Nephron (organoid): ENCODE results near the gene ZNF304.

Experiments used
- H3K27ac Mint-ChIP-seq, 3 experiments: 2 replicates each; pipeline ENCODE4 v1.8.0; 2020; ENCODE audit warnings: mixed read lengths in 3 of 3, mild to moderate bottlenecking in 2 of 3, moderate library complexity in 1 of 3
- H3K27me3 Mint-ChIP-seq: 2 replicates; pipeline ENCODE4 v1.8.0; 2021; ENCODE audit warnings: low read depth, mild to moderate bottlenecking, moderate library complexity, mixed read lengths
- H3K36me3 Mint-ChIP-seq: 2 replicates; pipeline ENCODE4 v1.8.0; 2020; ENCODE audit warnings: low read depth, mixed read lengths
- H3K4me1 Mint-ChIP-seq: 2 replicates; pipeline ENCODE4 v1.8.0; 2020; ENCODE audit warnings: mixed read lengths
- H3K4me3 Mint-ChIP-seq, 3 experiments: 2 replicates each; pipeline ENCODE4 v1.8.0; 2020; ENCODE audit warnings: mild to moderate bottlenecking in 3 of 3, mixed read lengths in 3 of 3, moderate library complexity in 2 of 3
- H3K9me3 Mint-ChIP-seq: 2 replicates; pipeline ENCODE4 v1.8.0; 2020; ENCODE audit warnings: mixed read lengths
- CTCF ChIP-seq, 3 experiments: fragments of 200-600 bp; sonication (generic); IDR thresholded peaks; one replicate each; pipeline ENCODE4 v1.5.0; 2021; ENCODE audit warnings: antibody characterized with exemption in 3 of 3; ENCODE audit not compliant: unreplicated experiment in 3 of 3

The ZNF304 gene

GRCh38 chr19:57321751-57322150 is 29.3 kb upstream of the ZNF304 start:
- peak overlapping the region; percentile 91 to 98 (median 97) for H3K4me3 Mint-ChIP-seq
- no peak for TF ChIP-seq CTCF (IDR thresholded peaks at IDR 0.05; ENCODE audit: unreplicated experiment in 3 of 3)
- H3K27ac Mint-ChIP-seq: peak overlapping the region in 2 of 3 experiments; percentile 76 to 85
- peaks cover 32% of the 10 kb centered on the region for H3K36me3 Mint-ChIP-seq
- H3K27me3 Mint-ChIP-seq: peaks cover 15% of the 10 kb centered on the region
- H3K4me1 Mint-ChIP-seq: peaks cover 25% of the 10 kb centered on the region
- no peaks in the 10 kb centered on the region for H3K9me3 Mint-ChIP-seq

- Mint-ChIP-seq H3K36me3 (peaks cover 65% of the 10 kb centered on the region), H3K9me3 (peaks cover 19% of the 10 kb centered on the region), H3K4me3 (no peak overlapping the region), H3K27ac (no peak overlapping the region), H3K4me1 (peaks cover 24% of the 10 kb centered on the region), H3K27me3 (no peaks in the 10 kb centered on the region)
- no peak for TF ChIP-seq CTCF (IDR thresholded peaks at IDR 0.05; ENCODE audit: unreplicated experiment in 3 of 3)
Measured at GRCh38 chr19:57324992-57325391, 26.1 kb upstream of the ZNF304 start.

GRCh38 chr19:57327993-57328392 is 23.1 kb upstream of the ZNF304 start:
- no peaks in the 10 kb centered on the region for H3K27me3 Mint-ChIP-seq
- TF ChIP-seq CTCF (IDR thresholded peaks at IDR 0.05; ENCODE audit: unreplicated experiment in 3 of 3): no peak
- H3K27ac Mint-ChIP-seq: no peak overlapping the region
- peaks cover 80% of the 10 kb centered on the region for H3K36me3 Mint-ChIP-seq
- H3K9me3 Mint-ChIP-seq: peaks cover 23% of the 10 kb centered on the region
- no peak overlapping the region for H3K4me3 Mint-ChIP-seq
- H3K4me1 Mint-ChIP-seq: no peaks in the 10 kb centered on the region

GRCh38 chr19:57334191-57334590 is 16.9 kb upstream of the ZNF304 start:
- peaks cover 34% of the 10 kb centered on the region for H3K36me3 Mint-ChIP-seq

GRCh38 chr19:57338877-57339276 is 12.2 kb upstream of the ZNF304 start:
- H3K36me3 Mint-ChIP-seq: peaks cover 5% of the 10 kb centered on the region
- no peak for TF ChIP-seq CTCF (IDR thresholded peaks at IDR 0.05; ENCODE audit: unreplicated experiment in 3 of 3)
- no peak overlapping the region for H3K27ac Mint-ChIP-seq

More at GRCh38 chr19:57334191-57334590, 16.9 kb upstream of the ZNF304 start:
- H3K9me3 Mint-ChIP-seq: peaks cover 5% of the 10 kb centered on the region
- no peak overlapping the region for H3K4me3 Mint-ChIP-seq
- H3K4me1 Mint-ChIP-seq: no peaks in the 10 kb centered on the region
- TF ChIP-seq CTCF (IDR thresholded peaks at IDR 0.05; ENCODE audit: unreplicated experiment in 3 of 3): no peak
- no peak overlapping the region for H3K27ac Mint-ChIP-seq
- no peaks in the 10 kb centered on the region for H3K27me3 Mint-ChIP-seq

GRCh38 chr19:57342582-57342981 is 8.5 kb upstream of the ZNF304 start:
- Mint-ChIP-seq H3K36me3 (no peaks in the 10 kb centered on the region), H3K27ac (no peak overlapping the region), H3K4me3 (no peak overlapping the region), H3K9me3 (no peaks in the 10 kb centered on the region), H3K27me3 (peaks cover 21% of the 10 kb centered on the region), H3K4me1 (no peaks in the 10 kb centered on the region)
- no peak for TF ChIP-seq CTCF (IDR thresholded peaks at IDR 0.05; ENCODE audit: unreplicated experiment in 3 of 3)

More at GRCh38 chr19:57338877-57339276, 12.2 kb upstream of the ZNF304 start:
- Mint-ChIP-seq H3K4me3 (no peak overlapping the region), H3K9me3 (no peaks in the 10 kb centered on the region), H3K27me3 (peaks cover 8% of the 10 kb centered on the region), H3K4me1 (no peaks in the 10 kb centered on the region)
